SW480 (cell line): ENCODE results near the gene SOX21.

Experiments used
- DNase-seq: peaks from one replicate; pipeline ENCODE4 v3.0.0-alpha.2; 2016; ENCODE audit warnings: low spot score

SOX21 gene

GRCh38 chr13:94709001-94709834 lies 3.1 kb downstream of the SOX21 start:
- no peak for DNase-seq

DNA sequence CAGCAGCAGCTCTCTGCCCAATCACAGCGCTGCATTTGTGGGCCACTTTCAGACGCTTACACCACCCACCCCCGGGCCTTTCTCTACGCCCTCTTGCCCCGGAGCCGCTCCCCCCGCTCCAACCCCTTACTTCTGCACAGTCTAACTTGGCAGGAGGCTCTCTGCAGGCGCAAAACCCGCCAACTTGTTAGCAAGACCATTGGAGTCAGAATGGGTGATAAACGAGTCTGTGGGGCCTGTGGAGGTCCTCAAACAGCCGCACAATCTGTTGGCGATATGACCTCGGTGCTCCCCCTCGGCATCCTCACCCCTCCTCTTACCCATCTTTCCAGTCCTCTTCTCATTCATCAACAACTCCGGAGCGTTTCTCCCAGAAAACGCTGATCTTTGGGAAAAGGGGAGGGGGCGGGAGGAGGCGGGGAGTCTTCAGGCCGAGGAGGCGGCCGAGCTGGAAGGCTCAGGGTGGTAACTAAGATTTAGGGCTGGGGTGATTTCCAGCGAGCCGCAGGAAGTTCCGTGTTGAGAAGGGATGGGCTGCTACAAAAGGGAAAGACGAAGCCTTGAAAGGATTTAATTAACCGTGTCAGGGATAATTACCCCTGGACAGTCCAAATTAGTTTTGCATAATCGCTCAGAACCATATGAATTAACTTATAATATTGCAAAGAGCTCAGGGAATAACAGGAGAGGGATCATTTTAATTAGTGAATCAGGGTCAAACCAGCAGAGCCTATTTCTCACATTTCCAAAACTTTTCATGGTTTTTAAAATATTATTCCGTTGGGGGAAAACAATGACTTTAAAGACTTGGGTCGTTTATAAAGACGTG lies 4.1 kb downstream of the SOX21 start:
- no peak for DNase-seq

GRCh38 chr13:94707400-94708021 lies 4.8 kb downstream of the SOX21 start:
- no peak for DNase-seq

- no peak for DNase-seq
Measured at GRCh38 chr13:94706843-94707399, 5.4 kb downstream of the SOX21 start.

DNA sequence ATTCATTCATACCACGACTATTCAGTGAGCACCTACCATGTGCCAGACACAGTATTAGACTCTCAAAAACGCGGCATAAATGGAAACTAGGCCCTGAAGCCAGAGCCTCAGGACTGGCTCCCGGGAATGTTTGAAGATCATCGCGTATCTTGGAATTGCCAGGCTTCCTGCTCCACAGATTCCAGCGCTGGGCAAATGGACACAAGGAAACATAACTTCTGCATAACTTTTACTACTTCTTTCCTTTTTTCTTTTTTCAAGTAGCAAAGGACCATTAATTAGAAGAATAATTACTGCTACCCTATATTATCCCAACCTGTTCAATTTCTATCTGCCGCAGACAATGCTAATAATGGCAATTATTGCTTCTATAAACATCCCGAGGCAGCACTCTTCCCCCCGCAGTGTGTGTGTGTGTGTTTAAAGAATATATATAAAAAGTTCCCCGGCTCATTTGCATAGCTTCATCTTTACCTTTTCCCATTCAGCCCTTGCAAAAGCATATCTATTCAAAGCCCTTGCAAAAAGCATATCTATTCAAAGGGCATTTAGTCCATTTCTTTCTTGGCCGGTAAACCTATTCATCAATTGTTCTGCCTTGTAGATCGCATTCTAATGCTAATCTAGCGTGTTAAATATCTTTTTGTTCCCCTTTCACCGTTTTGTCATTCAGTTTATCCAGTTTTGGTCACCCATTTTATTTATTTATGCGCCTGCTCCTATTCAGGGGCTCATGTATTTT lies 6.1 kb downstream of the SOX21 start:
- no peak for DNase-seq

DNA sequence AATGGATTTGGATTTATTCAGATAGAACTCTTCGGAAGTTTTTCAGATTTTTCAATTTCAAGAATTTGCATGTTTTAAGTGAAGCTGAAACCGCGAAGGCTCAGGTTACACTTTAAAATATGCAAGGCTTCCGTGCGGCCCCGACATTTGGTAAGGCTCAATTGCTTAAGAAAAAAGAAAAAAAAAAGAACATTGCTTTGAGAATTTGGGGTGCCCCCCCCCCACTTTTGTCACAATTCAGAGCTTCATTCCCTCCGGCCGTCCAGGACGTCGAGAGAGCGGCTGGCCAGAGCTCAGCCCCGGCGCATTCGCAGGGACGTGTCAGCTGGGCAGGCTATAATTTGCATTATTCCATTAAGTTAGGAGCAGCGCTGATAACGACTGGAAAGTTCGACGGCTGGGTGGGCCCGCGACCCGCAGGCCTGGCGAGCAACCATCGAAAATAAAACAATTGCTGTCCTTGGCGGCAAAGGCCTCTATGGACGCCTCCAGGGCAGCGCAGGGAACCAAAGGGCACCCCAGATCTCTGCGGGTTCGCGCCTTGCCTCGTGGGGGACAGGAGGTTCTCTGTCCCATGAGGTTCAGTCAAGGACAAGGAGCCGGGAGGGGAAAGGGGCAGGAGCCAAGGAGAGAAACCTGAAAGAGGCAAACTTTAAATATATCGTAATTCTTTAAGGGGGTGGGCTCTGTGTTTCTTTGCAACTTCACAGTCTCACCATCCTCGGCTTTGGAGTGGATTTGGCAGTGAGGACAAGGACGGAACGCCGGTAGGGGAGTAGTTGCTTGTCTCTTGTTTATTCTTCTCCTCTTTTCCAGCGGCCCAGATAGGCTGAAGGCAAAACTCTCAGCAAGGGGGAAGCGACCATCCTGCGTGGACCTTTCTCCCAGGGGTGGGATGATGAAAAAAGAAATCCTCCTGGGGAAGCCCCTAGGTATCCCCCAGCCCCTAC lies 7.0 kb downstream of the SOX21 start:
- no peak for DNase-seq

DNA sequence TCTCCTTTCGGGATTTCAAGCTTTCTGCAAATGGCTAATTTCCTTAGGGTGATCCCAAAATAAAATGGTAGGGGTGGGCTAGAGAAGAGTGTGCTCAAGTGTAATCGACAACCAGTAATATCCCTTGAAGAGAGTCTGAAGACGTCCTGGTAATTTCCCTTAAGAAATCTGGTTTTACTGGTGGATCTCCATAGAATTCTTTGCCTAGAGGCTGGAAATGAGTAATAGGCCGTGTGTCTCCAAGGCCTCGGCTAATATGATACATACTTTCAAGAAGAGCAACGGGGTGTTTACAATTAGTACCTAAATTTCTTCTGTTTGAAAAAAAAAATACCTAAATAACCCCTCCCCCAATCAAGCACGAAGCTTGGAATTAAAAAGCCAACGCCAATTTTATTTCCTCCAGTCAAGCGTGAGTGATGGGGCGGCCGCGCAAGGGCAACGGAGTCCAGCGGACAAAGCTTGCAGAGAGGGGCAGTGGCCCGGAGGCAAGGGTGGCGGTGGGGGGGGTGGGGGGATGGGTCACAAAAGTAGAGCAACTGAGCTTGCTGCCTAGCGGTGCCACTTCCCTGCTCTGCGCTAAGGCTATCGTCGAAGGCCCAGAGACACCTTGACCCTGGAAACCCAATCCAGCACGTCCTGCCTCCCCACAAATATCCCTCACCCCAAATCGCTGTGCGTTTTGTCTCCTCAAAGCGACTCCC lies 7.8 kb downstream of the SOX21 start:
- DNase-seq, result no peak

GRCh38 chr13:94703721-94704314 lies 8.5 kb downstream of the SOX21 start:
- no peak for DNase-seq

GRCh38 chr13:94703271-94703670 lies 9.1 kb downstream of the SOX21 start:
- no peak for DNase-seq

DNA sequence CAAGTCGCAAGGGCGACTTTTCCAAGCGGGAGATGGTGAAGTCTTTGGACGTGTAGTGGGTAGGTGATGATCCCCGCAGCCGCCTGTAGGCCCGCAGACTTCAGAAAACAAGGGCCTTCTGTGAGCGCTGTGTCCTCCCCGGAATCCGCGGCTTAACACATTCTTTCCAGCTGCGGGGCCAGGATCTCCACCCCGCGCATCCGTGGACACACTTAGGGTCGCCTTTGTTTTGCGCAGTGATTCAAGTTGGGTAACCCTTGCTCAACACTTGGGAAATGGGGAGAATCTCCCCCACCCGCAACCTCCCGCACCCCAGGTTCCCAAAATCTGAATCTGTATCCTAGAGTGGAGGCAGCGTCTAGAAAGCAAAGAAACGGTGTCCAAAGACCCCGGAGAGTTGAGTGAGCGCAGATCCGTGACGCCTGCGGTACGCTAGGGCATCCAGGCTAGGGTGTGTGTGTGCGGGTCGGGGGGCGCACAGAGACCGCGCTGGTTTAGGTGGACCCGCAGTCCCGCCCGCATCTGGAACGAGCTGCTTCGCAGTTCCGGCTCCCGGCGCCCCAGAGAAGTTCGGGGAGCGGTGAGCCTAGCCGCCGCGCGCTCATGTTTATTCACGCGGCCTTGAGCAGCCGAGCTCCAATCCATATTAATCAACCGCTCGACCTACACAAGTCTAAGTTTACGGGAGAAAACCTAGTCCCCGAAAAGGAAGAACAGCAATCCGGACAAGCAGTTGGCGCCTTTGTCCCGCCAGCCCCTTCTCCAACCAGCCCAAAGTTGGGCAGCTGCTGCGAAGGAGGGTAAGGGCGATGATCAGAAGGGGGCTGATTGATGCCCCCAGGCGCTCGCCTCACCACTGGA lies 9.9 kb downstream of the SOX21 start:
- no peak for DNase-seq

- DNase-seq, result no peak
Measured at GRCh38 chr13:94701313-94702180, 10.8 kb downstream of the SOX21 start.

DNA sequence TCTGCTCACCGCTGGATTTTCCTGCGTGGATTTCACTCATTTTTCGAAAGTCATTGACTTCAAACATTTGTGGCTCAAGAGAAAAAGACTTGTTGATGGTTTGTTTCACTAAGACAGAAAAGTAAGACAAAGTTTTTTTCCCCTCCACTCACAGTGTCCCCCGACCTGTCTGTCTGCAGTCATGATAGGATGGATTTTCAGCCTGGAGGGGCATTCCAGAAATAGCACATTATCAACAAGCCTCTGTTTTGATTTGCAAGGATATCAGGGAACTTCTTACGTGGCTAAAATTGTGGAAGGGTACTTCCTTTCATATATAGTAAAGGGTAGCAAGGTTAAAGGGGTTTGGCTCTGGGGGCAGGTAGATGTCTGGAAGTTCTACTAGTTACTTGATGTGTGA lies 11.8 kb downstream of the SOX21 start:
- DNase-seq, result no peak

DNA sequence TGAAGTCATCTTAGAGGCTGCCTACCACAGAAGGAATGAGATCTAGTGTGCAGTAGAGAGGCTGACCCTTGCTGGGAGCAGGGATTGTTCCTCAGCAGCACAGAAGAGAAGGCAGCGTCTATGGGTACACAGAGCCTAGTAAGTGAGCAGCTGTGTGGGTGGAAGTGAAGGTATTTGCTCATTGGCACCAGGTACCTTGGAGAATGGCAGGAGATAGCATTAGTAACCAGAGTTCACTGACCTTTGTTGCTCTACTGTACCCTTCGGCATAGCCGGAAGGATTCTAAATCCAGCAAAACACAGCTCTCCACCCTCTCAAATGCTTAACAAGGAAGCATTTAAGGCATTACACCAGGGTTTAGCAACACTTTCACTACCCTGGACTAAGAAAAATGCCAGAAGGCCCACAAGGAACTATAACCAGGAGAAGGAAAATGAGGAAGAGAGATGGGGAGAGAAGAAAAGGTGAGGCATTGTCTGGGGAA lies 12.3 kb downstream of the SOX21 start:
- no peak for DNase-seq

GRCh38 chr13:94696171-94696570 lies 16.2 kb downstream of the SOX21 start:
- DNase-seq, result no peak

DNA sequence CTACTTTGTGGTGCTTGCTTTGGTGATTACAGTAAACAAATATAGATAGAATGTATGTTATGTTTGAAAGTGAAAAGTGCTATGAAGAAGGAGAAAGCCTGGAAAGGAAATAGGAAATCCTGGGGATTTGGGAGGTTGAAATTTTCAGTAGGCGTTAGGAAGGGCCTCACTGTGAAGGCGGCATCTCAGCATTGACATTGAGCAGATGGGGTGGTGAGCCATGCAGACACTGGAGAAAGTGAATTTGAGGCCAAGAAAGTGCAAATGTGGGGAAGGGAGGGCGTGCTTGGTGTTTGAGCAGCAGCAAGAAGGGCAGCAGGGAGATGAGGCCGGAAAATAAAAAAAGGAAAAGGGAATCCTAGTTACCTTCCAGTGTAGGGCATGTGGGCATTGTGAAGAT lies 20.3 kb downstream of the SOX21 start:
- no peak for DNase-seq

- DNase-seq, result no peak
Measured at GRCh38 chr13:94683409-94683808, 28.9 kb downstream of the SOX21 start.

- DNase-seq, result no peak
Measured at GRCh38 chr13:94682229-94682628, 30.1 kb downstream of the SOX21 start.
